Measurements from ENCODE around the gene ACTMAP. TPM values are rescaled to one million over a fixed set of nuclear protein-coding genes. Genes with fewer than 3 reads are reported as not detected.

Gene ACTMAP
- total and polyA plus RNA-seq, 12 donors, result 2.2 to 28.0 (median 12.2) TPM

- TF ChIP-seq POLR2A (IDR thresholded peaks at IDR 0.05) (no peak), CTCF (IDR thresholded peaks at IDR 0.05) (no peak)
- DNase-seq, result no peak
- Histone ChIP-seq H3K27ac (no peak overlapping the region), H3K9me3 (replicated peaks in 1 of 3) (no peaks in the 10 kb centered on the region), H3K4me1 (replicated peaks in 1 of 2) (peaks cover 5 to 15% of the 10 kb centered on the region in 2 donors), H3K36me3 (replicated peaks in 1 of 2) (peaks cover 0 to 19% of the 10 kb centered on the region in 2 donors), H3K27me3 (no peaks in the 10 kb centered on the region), H3K4me3 (no peak overlapping the region)
- 87 to 93% (median 89%) methylated on average over 4 of the region's 4 CpGs for WGBS, 4 donors
- intact Hi-C loops (cut with DNase I), result no loop called here
Measured at GRCh38 chr19:40693896-40694295, 56.4 kb downstream of the ACTMAP start.

- Histone ChIP-seq H3K9me3 (replicated peaks in 1 of 3) (no peaks in the 10 kb centered on the region), H3K27me3 (no peaks in the 10 kb centered on the region), H3K27ac (no peak overlapping the region), H3K4me3 (no peak overlapping the region), H3K4me1 (replicated peaks in 1 of 2) (peaks cover 10 to 15% of the 10 kb centered on the region in 2 donors), H3K36me3 (replicated peaks in 1 of 2) (peaks cover 0 to 19% of the 10 kb centered on the region in 2 donors)
- TF ChIP-seq POLR2A (IDR thresholded peaks at IDR 0.05) (no peak), CTCF (IDR thresholded peaks at IDR 0.05) (no peak)
- no peak for DNase-seq
- intact Hi-C loops (cut with DNase I), result no loop called here
- 86 to 95% (median 91%) methylated on average over 7 to 11 of the region's 11 CpGs for WGBS, 4 donors
Measured at GRCh38 chr19:40693150-40693788, 57.0 kb downstream of the ACTMAP start.

GRCh38 chr19:40692212-40692551 lies 58.1 kb downstream of the ACTMAP start:
- Histone ChIP-seq H3K27ac (peak overlapping the region in 1 of 5 donors; percentile 89), H3K27me3 (no peaks in the 10 kb centered on the region), H3K36me3 (replicated peaks in 1 of 2) (peaks cover 0 to 19% of the 10 kb centered on the region in 2 donors), H3K4me1 (replicated peaks in 1 of 2) (peaks cover 13 to 15% of the 10 kb centered on the region in 2 donors), H3K9me3 (replicated peaks in 1 of 3) (no peaks in the 10 kb centered on the region), H3K4me3 (no peak overlapping the region)
- TF ChIP-seq CTCF (IDR thresholded peaks at IDR 0.05), result no peak
- TF ChIP-seq POLR2A (IDR thresholded peaks at IDR 0.05), result no peak
- intact Hi-C loops (cut with DNase I), result no loop called here
- DNase-seq, result no peak
- WGBS, 4 donors, result 85 to 94% (median 89%) methylated on average over 6 to 14 of the region's 14 CpGs

- H3K27ac ChIP-seq, result peak overlapping the region in 3 of 5 donors; percentile 66 to 89 (median 83)
- H3K9me3 ChIP-seq (replicated peaks in 1 of 3), result no peaks in the 10 kb centered on the region
- no peaks in the 10 kb centered on the region for H3K27me3 ChIP-seq
- TF ChIP-seq CTCF (IDR thresholded peaks at IDR 0.05) (no peak), POLR2A (IDR thresholded peaks at IDR 0.05) (no peak)
- whole genome bisulfite sequencing, 4 donors, result 81 to 99% (median 82%) methylated on average over 11 to 23 of the region's 24 CpGs
- no peak for DNase-seq
- peaks cover 13 to 15% of the 10 kb centered on the region in 2 donors for H3K4me1 ChIP-seq (replicated peaks in 1 of 2)
- H3K4me3 ChIP-seq, result peak overlapping the region in 1 of 4 donors; percentile 67
- H3K36me3 ChIP-seq (replicated peaks in 1 of 2), result peaks cover 0 to 16% of the 10 kb centered on the region in 2 donors
- intact Hi-C loops (cut with DNase I), result no loop called here
Measured at GRCh38 chr19:40691421-40692211, 58.7 kb downstream of the ACTMAP start.

Small RNAs within 50 kb of the gene (small RNA-seq; reads per million reads assigned to genes)
- 0 reads per million in 2 donors for gene RNU6-195P

Other genes starting within 250 kb of the ACTMAP start
- 10 to 100 TPM; 12.5 to 96.3 (median 49.7) TPM for gene SHKBP1, start 173.6 kb downstream of the ACTMAP start, total RNA-seq
- 100 to 1,000 TPM in 2 of 3 donors, 10 to 100 TPM in 1; 17.8 to 157 (median 118) TPM for gene SHKBP1, start 173.6 kb downstream of the ACTMAP start, polyA plus RNA-seq
- gene LTBP4, start 149.1 kb downstream of the ACTMAP start, total RNA-seq, result 100 to 1,000 TPM in 6 of 9 donors, 10 to 100 TPM in 3; 17.7 to 205 (median 118) TPM
- 100 to 1,000 TPM in 2 of 3 donors, 10 to 100 TPM in 1; 15.3 to 272 (median 142) TPM for gene LTBP4, start 149.1 kb downstream of the ACTMAP start, polyA plus RNA-seq
- 10 to 100 TPM in 7 of 9 donors, 1 to 10 TPM in 2; 5.9 to 53.5 (median 30.2) TPM for gene NUMBL, start 59.8 kb downstream of the ACTMAP start, total RNA-seq
- 10 to 100 TPM in 2 of 3 donors, 1 to 10 TPM in 1; 3.2 to 60.6 (median 29.7) TPM for gene NUMBL, start 59.8 kb downstream of the ACTMAP start, polyA plus RNA-seq
- 10 to 100 TPM; 21.6 to 80.4 (median 49.5) TPM for gene COQ8B, start 33.6 kb downstream of the ACTMAP start, total RNA-seq
- 10 to 100 TPM; 13.7 to 69.3 (median 36.9) TPM for gene COQ8B, start 33.6 kb downstream of the ACTMAP start, polyA plus RNA-seq
- gene ITPKC, start 33.4 kb downstream of the ACTMAP start, total RNA-seq, result 10 to 100 TPM; 10.9 to 36.1 (median 21.3) TPM
- gene ITPKC, start 33.4 kb downstream of the ACTMAP start, polyA plus RNA-seq, result 10 to 100 TPM in 2 of 3 donors, 1 to 10 TPM in 1; 7.8 to 27.6 (median 24.9) TPM
- gene SNRPA, start 726 bp upstream of the ACTMAP start, total RNA-seq, result 10 to 100 TPM; 18.5 to 91.3 (median 56.1) TPM
- 100 to 1,000 TPM in 2 of 3 donors, 10 to 100 TPM in 1; 92.1 to 176 (median 164) TPM for gene SNRPA, start 726 bp upstream of the ACTMAP start, polyA plus RNA-seq
- gene MIA, start 25.0 kb upstream of the ACTMAP start, total RNA-seq, result 1 to 10 TPM in 3 of 9 donors, under 1 TPM in 1, not detected in 5; 0.74 to 9.2 (median 1.2) TPM
- 1 to 10 TPM in 2 of 3 donors, not detected in 1; 8.3 to 8.7 TPM for gene MIA, start 25.0 kb upstream of the ACTMAP start, polyA plus RNA-seq
- 100 to 1,000 TPM in 1 of 9 donors, 10 to 100 TPM in 8; 41.4 to 105 (median 66.4) TPM for gene RAB4B, start 27.8 kb upstream of the ACTMAP start, total RNA-seq
- 100 to 1,000 TPM in 1 of 3 donors, 10 to 100 TPM in 2; 25.8 to 135 (median 97.5) TPM for gene RAB4B, start 27.8 kb upstream of the ACTMAP start, polyA plus RNA-seq
- 100 to 1,000 TPM in 6 of 9 donors, 10 to 100 TPM in 3; 79.2 to 169 (median 106) TPM for gene EGLN2, start 48.7 kb upstream of the ACTMAP start, total RNA-seq
- gene EGLN2, start 48.7 kb upstream of the ACTMAP start, polyA plus RNA-seq, result 100 to 1,000 TPM in 1 of 3 donors, 10 to 100 TPM in 2; 53.1 to 122 (median 98.7) TPM
- 1 to 10 TPM in 3 of 9 donors, under 1 TPM in 5, not detected in 1; 0.11 to 2.1 (median 0.70) TPM for gene CYP2A6, start 100.0 kb upstream of the ACTMAP start, total RNA-seq
- gene CYP2A6, start 100.0 kb upstream of the ACTMAP start, polyA plus RNA-seq, result 1 to 10 TPM in 1 of 3 donors, under 1 TPM in 2; 0.51 to 1.7 (median 0.57) TPM
- gene CYP2A7, start 131.8 kb upstream of the ACTMAP start, total RNA-seq, result not detected
- gene CYP2A7, start 131.8 kb upstream of the ACTMAP start, polyA plus RNA-seq, result not detected
- gene CYP2B6, start 240.8 kb upstream of the ACTMAP start, total RNA-seq, result under 1 TPM in 2 of 9 donors, not detected in 7; 0.15 to 0.32 TPM
- under 1 TPM in 1 of 3 donors, not detected in 2; 0.22 TPM for gene CYP2B6, start 240.8 kb upstream of the ACTMAP start, polyA plus RNA-seq

All from adrenal gland (tissue), 12 donors.